Stimulated activated CD4-positive, alpha-beta T cell treated with anti-CD3 and anti-CD28 coated beads, Interleukin-12 subunit alpha, Interleukin-12 subunit beta, amount 100 ng/mL, for 4 hours (primary cell): Measurements from ENCODE around the gene FAM171A2.
A peak's percentile ranks its signal among the peaks of the same experiment; 100 is the strongest.
"Not testable (repeated sequence)": the region's sequence is repeated elsewhere in the genome, so short reads cannot be mapped to it uniquely, and the experiment has no call there.

Source experiments
- DNase-seq: peaks from one replicate; pipeline ENCODE4 v3.0.0-alpha.2; 2020

The FAM171A2 gene

GRCh38 chr17:44363613-44364159 lies at the start of gene FAM171A2:
FAM171A2 (minus strand) TSS chr17:44363853; CDS start chr17:44363714, 139 bp downstream.
- DNase-seq = peak; percentile 67

GRCh38 chr17:44409309-44410028 lies 45.8 kb upstream of the FAM171A2 start:
- DNase-seq = no peak

- no peak for DNase-seq
Measured at GRCh38 chr17:44408786-44409185, 45.1 kb upstream of the FAM171A2 start.

- no peak for DNase-seq
Measured at GRCh38 chr17:44402564-44403172, 39.0 kb upstream of the FAM171A2 start.

- DNase-seq = no peak
Measured at GRCh38 chr17:44400226-44400847, 36.7 kb upstream of the FAM171A2 start.

- no peak for DNase-seq
Measured at GRCh38 chr17:44398692-44399691, 35.3 kb upstream of the FAM171A2 start.

GRCh38 chr17:44397479-44398440 lies 34.1 kb upstream of the FAM171A2 start:
- no peak for DNase-seq

GRCh38 chr17:44396946-44397345 lies 33.3 kb upstream of the FAM171A2 start:
- DNase-seq = no peak

- DNase-seq = no peak
Measured at GRCh38 chr17:44394833-44395232, 31.2 kb upstream of the FAM171A2 start.

GRCh38 chr17:44394112-44394511 lies 30.5 kb upstream of the FAM171A2 start:
- not testable (repeated sequence) for DNase-seq

- no peak for DNase-seq
Measured at GRCh38 chr17:44390250-44390870, 26.7 kb upstream of the FAM171A2 start.

- no peak for DNase-seq
Measured at GRCh38 chr17:44389723-44390202, 26.1 kb upstream of the FAM171A2 start.

- DNase-seq = no peak
Measured at GRCh38 chr17:44389281-44389680, 25.6 kb upstream of the FAM171A2 start, which contains the start of gene ITGA2B. ITGA2B (minus strand) TSS chr17:44389649; CDS start chr17:44389473, 176 bp downstream.

- DNase-seq = no peak
Measured at GRCh38 chr17:44387804-44388203, 24.2 kb upstream of the FAM171A2 start.

- no peak for DNase-seq
Measured at GRCh38 chr17:44386182-44386525, 22.5 kb upstream of the FAM171A2 start.

GRCh38 chr17:44385287-44386181 lies 21.9 kb upstream of the FAM171A2 start:
- DNase-seq = peak; percentile 89

GRCh38 chr17:44384823-44385286 lies 21.2 kb upstream of the FAM171A2 start:
- no peak for DNase-seq

- DNase-seq = no peak
Measured at GRCh38 chr17:44384281-44384822, 20.7 kb upstream of the FAM171A2 start.

- DNase-seq = no peak
Measured at GRCh38 chr17:44383861-44384260, 20.2 kb upstream of the FAM171A2 start.
